ENCODE data around the gene KCNH2. TPM values are rescaled to one million over a fixed set of nuclear protein-coding genes. Genes with fewer than 3 reads are reported as not detected.
"Not testable (repeated sequence)": the region's sequence is repeated elsewhere in the genome, so short reads cannot be mapped to it uniquely, and the experiment has no call there.

Gene KCNH2
- polyA plus RNA-seq, 3 donors = not detected

DNA sequence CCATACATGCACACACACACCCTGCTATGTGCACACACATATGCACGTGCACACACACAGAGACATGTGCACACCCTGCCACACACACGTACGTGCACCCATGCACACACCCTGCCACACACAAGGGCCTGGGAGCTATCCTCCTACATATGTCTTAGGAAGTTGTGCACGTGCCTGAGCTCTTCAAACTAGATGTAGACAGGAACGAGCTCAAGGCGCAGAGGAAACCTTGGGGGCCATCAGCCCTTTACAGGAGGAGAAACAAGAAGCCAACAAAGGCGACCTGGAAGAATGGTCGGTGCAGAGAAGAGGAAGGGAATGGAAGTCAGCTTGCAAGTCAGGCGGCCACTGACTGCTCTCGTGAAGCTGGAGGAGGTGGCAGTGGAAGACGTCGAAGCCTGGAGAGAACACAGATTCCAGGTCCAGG, 67.1 kb downstream of the KCNH2 start:
- H3K27me3 ChIP-seq (ENCODE audit: control insufficient read depth in 2 of 2, insufficient read depth in 2 of 2, low read length in 2 of 2) = peaks cover 0 to 4% of the 10 kb centered on the region in 2 donors
- peaks cover 11 to 29% (median 28%) of the 10 kb centered on the region in 3 donors for H3K27me3 Mint-ChIP-seq (ENCODE audit: low read depth in 3 of 3)
- no peaks in the 10 kb centered on the region for H3K4me1 Mint-ChIP-seq
- H3K9me3 Mint-ChIP-seq = peaks cover 0 to 3% (median 0%) of the 10 kb centered on the region in 7 donors
- no peaks in the 10 kb centered on the region for H3K36me3 Mint-ChIP-seq
- no peaks in the 10 kb centered on the region for H3K36me3 ChIP-seq (replicated peaks in 1 of 2; ENCODE audit: control insufficient read depth in 1 of 2, insufficient read depth in 2 of 2, low read length in 2 of 2)
- intact Hi-C loops (cut with micrococcal nuclease) = no loop called here
- no peak overlapping the region for H3K9ac ChIP-seq (ENCODE audit: insufficient read depth, low read length, poor library complexity, severe bottlenecking)
- no peak for TF ChIP-seq CTCF (IDR thresholded peaks at IDR 0.05)
- H2AFZ ChIP-seq (ENCODE audit: insufficient read depth, low read depth, low read length, poor library complexity, severe bottlenecking) = no peak overlapping the region
- H3K4me3 ChIP-seq (replicated peaks in 1 of 3; ENCODE audit: low read depth in 2 of 3, low read length in 3 of 3) = no peak overlapping the region
- H3K9me3 ChIP-seq (replicated peaks in 1 of 2; ENCODE audit: control insufficient read depth in 1 of 2, insufficient read depth in 1 of 2, low read length in 2 of 2) = no peaks in the 10 kb centered on the region
- no peak for DNase-seq
- H3K4me1 ChIP-seq (ENCODE audit: control insufficient read depth in 1 of 2, insufficient read depth in 2 of 2, low read length in 2 of 2) = no peaks in the 10 kb centered on the region
- no peaks in the 10 kb centered on the region for H4K20me1 ChIP-seq (ENCODE audit: insufficient read depth, low read length)
- WGBS (ENCODE audit: insufficient coverage) = 35% methylated on average over 10 of the region's 12 CpGs
- H3K4me2 ChIP-seq (replicated peaks; ENCODE audit: extremely low read depth, low read length, poor library complexity, severe bottlenecking) = no peak overlapping the region
- H3K79me2 ChIP-seq (ENCODE audit: insufficient read depth, low read length) = no peaks in the 10 kb centered on the region
- no peak overlapping the region for H3K27ac ChIP-seq (ENCODE audit: low read depth in 1 of 2, low read length in 2 of 2)
- H3K4me3 Mint-ChIP-seq = no peak overlapping the region
- peak overlapping the region in 2 of 7 donors; percentile 1 to 78 for H3K27ac Mint-ChIP-seq

GRCh38 chr7:150910305-150910995, 67.7 kb downstream of the KCNH2 start:
- H3K4me1 ChIP-seq (ENCODE audit: control insufficient read depth in 1 of 2, insufficient read depth in 2 of 2, low read length in 2 of 2); H2AFZ ChIP-seq (ENCODE audit: insufficient read depth, low read depth, low read length, poor library complexity, severe bottlenecking); H3K4me1 Mint-ChIP-seq; H3K9me3 ChIP-seq (replicated peaks in 1 of 2; ENCODE audit: control insufficient read depth in 1 of 2, insufficient read depth in 1 of 2, low read length in 2 of 2); H3K4me3 ChIP-seq (replicated peaks in 1 of 3; ENCODE audit: low read depth in 2 of 3, low read length in 3 of 3); H3K36me3 ChIP-seq (replicated peaks in 1 of 2; ENCODE audit: control insufficient read depth in 1 of 2, insufficient read depth in 2 of 2, low read length in 2 of 2); H3K4me2 ChIP-seq (replicated peaks; ENCODE audit: extremely low read depth, low read length, poor library complexity, severe bottlenecking); H3K79me2 ChIP-seq (ENCODE audit: insufficient read depth, low read length); H3K4me3 Mint-ChIP-seq; H4K20me1 ChIP-seq (ENCODE audit: insufficient read depth, low read length); intact Hi-C loops (cut with micrococcal nuclease); H3K27ac ChIP-seq (ENCODE audit: low read depth in 1 of 2, low read length in 2 of 2); H3K36me3 Mint-ChIP-seq; H3K9me3 Mint-ChIP-seq; H3K27me3 ChIP-seq (ENCODE audit: control insufficient read depth in 2 of 2, insufficient read depth in 2 of 2, low read length in 2 of 2); DNase-seq; H3K9ac ChIP-seq (ENCODE audit: insufficient read depth, low read length, poor library complexity, severe bottlenecking): not testable (repeated sequence)
- 55% methylated on average over 5 of the region's 8 CpGs for WGBS (ENCODE audit: insufficient coverage)
- Mint-ChIP-seq H3K27ac (peak overlapping the region in 1 of 7 donors; percentile 78), H3K27me3 (ENCODE audit: low read depth in 3 of 3) (peaks cover 17 to 33% (median 32%) of the 10 kb centered on the region in 3 donors)
